IPS-18c (cell line): ENCODE data around the gene MON1A.
"Not testable (repeated sequence)": the region's sequence is repeated elsewhere in the genome, so short reads cannot be mapped to it uniquely, and the experiment has no call there.

Experiments
- H3K4me3 ChIP-seq: 2 replicates; pipeline ENCODE4 v1.7.0; 2013; ENCODE audit warnings: low read depth, mild to moderate bottlenecking, low read length, moderate library complexity; ENCODE audit not compliant: insufficient read depth
- H3K9me3 ChIP-seq: one replicate; pipeline ENCODE4 v1.6.1; 2013; ENCODE audit warnings: mild to moderate bottlenecking, low read length, moderate library complexity; ENCODE audit not compliant: control insufficient read depth, insufficient read depth

Gene MON1A

GRCh38 chr3:49927798-49928197 is 1.8 kb downstream of the MON1A start:
- Histone ChIP-seq H3K9me3 (no peaks in the 10 kb centered on the region), H3K4me3 (no peak overlapping the region)

- H3K9me3 ChIP-seq: no peaks in the 10 kb centered on the region
- no peak overlapping the region for H3K4me3 ChIP-seq
These were observed 3.4 kb downstream of the MON1A start for GRCh38 chr3:49926117-49926728.

GRCh38 chr3:49925485-49925884 is 4.1 kb downstream of the MON1A start:
- Histone ChIP-seq H3K9me3 (no peaks in the 10 kb centered on the region), H3K4me3 (no peak overlapping the region)

- no peak overlapping the region for H3K4me3 ChIP-seq
- no peaks in the 10 kb centered on the region for H3K9me3 ChIP-seq
These were observed 4.9 kb downstream of the MON1A start for GRCh38 chr3:49924683-49925082.

- H3K4me3 ChIP-seq, H3K9me3 ChIP-seq: not testable (repeated sequence)
These were observed 11.6 kb downstream of the MON1A start for GRCh38 chr3:49917806-49918590.

- no peaks in the 10 kb centered on the region for H3K9me3 ChIP-seq
- H3K4me3 ChIP-seq: no peak overlapping the region
These were observed 12.9 kb downstream of the MON1A start for GRCh38 chr3:49916686-49917085.

- no peak overlapping the region for H3K4me3 ChIP-seq
- H3K9me3 ChIP-seq: no peaks in the 10 kb centered on the region
These were observed 14.7 kb downstream of the MON1A start for GRCh38 chr3:49914906-49915305.

GRCh38 chr3:49912881-49913281 is 16.7 kb downstream of the MON1A start:
- Histone ChIP-seq H3K4me3 (no peak overlapping the region), H3K9me3 (no peaks in the 10 kb centered on the region)

GRCh38 chr3:49911611-49912010 is 18.0 kb downstream of the MON1A start:
- Histone ChIP-seq H3K4me3 (no peak overlapping the region), H3K9me3 (no peaks in the 10 kb centered on the region)

- Histone ChIP-seq H3K9me3 (no peaks in the 10 kb centered on the region), H3K4me3 (0 out of 2 replicates have a peak overlapping the region, but pooled peaks have one; percentile 20)
These were observed 18.5 kb downstream of the MON1A start for GRCh38 chr3:49911124-49911420.

- no peaks in the 10 kb centered on the region for H3K9me3 ChIP-seq
- H3K4me3 ChIP-seq: peak overlapping the region; percentile 22
These were observed 19.0 kb downstream of the MON1A start for GRCh38 chr3:49910409-49911123.

- H3K4me3 ChIP-seq: no peak overlapping the region
- no peaks in the 10 kb centered on the region for H3K9me3 ChIP-seq
These were observed 21.0 kb downstream of the MON1A start for GRCh38 chr3:49908373-49909199.

GRCh38 chr3:49906073-49906743 is 23.4 kb downstream of the MON1A start:
- Histone ChIP-seq H3K4me3 (no peak overlapping the region), H3K9me3 (no peaks in the 10 kb centered on the region)

- H3K4me3 ChIP-seq, H3K9me3 ChIP-seq: not testable (repeated sequence)
These were observed 25.2 kb downstream of the MON1A start for GRCh38 chr3:49904448-49904847.

- no peaks in the 10 kb centered on the region for H3K9me3 ChIP-seq
- H3K4me3 ChIP-seq: peak within 1 kb of the TSS; percentile 34; the same call in 1 of the 2 replicates
These were observed 25.9 kb downstream of the MON1A start, which contains the start of gene MST1R for GRCh38 chr3:49903451-49904424. TSS of gene MST1R (minus strand) at chr3:49903873. CDS start at chr3:49903609, 264 bp downstream.
